OCI-LY7 (cell line): ENCODE results near the gene PCGF3. TPM values are rescaled to one million over a fixed set of nuclear protein-coding genes. Genes with fewer than 3 reads are reported as not detected.

Experiments used
- BruUV-seq: library from RNA; stranded (reverse); fragments of 400-500 nt; replicated peaks from 2 replicates; lab custom pipeline; 2021; lab: Mats Ljungman, UMichigan
- CTCF ChIA-PET: fragments of 300-600 bp; sonication (Branson Sonifier 250); formaldehyde crosslinking; loops from one replicate; lab custom pipeline; 2022; ENCODE audit warnings: antibody characterized with exemption; ENCODE audit not compliant: unreplicated experiment; lab: Charles Lee
- POLR2A ChIA-PET: fragments of 300-600 bp; sonication (Branson Sonifier 250); formaldehyde crosslinking; loops from one replicate; lab custom pipeline; 2022; ENCODE audit warnings: antibody characterized with exemption; lab: Charles Lee
- DNase-seq: peaks from one replicate; pipeline ENCODE4 v3.0.0-alpha.2; 2015; ENCODE audit warnings: low spot score
- H2AFZ ChIP-seq: fragments of 200-600 bp; sonication (generic), shearing (Covaris generic); 2 replicates; pipeline ENCODE4 v1.6.1; 2014; ENCODE audit warnings: mild to moderate bottlenecking, antibody characterized with exemption, low read length, moderate library complexity
- H3K27ac ChIP-seq: fragments of 200-600 bp; sonication (generic); 2 replicates; pipeline ENCODE4 v1.5.1; 2014; ENCODE audit warnings: mixed run types, low read depth, mild to moderate bottlenecking, moderate library complexity, low read length, inconsistent platforms; ENCODE audit not compliant: poor library complexity, severe bottlenecking
- H3K36me3 ChIP-seq: fragments of 200-600 bp; sonication (generic); 2 replicates; pipeline ENCODE4 v1.6.1; 2014; ENCODE audit warnings: mild to moderate bottlenecking, antibody characterized with exemption, low read length, moderate library complexity, mixed read lengths; ENCODE audit not compliant: insufficient read depth
- H3K4me1 ChIP-seq: fragments of 200-600 bp; sonication (generic); 2 replicates; pipeline ENCODE4 v1.5.1; 2014; ENCODE audit warnings: mild to moderate bottlenecking, low read length; ENCODE audit not compliant: insufficient read depth, poor library complexity, severe bottlenecking
- H3K4me2 ChIP-seq: fragments of 200-600 bp; sonication (generic); 2 replicates; pipeline ENCODE4 v1.6.1; 2014; ENCODE audit warnings: mild to moderate bottlenecking, low read length
- H3K4me3 ChIP-seq: fragments of 200-600 bp; sonication (generic); 2 replicates; pipeline ENCODE4 v1.5.1; 2014; ENCODE audit warnings: mild to moderate bottlenecking, low read depth, low read length; ENCODE audit not compliant: poor library complexity, severe bottlenecking
- H3K79me2 ChIP-seq: fragments of 200-600 bp; sonication (generic); 2 replicates; pipeline ENCODE4 v1.6.1; 2016; ENCODE audit warnings: low read depth, mild to moderate bottlenecking, low read length, moderate library complexity, mixed read lengths; ENCODE audit not compliant: insufficient read depth
- H3K9me2 ChIP-seq: fragments of 200-600 bp; sonication (generic); 2 replicates; pipeline ENCODE4 v1.6.1; 2016; ENCODE audit warnings: mild to moderate bottlenecking, low read length, mixed read lengths; ENCODE audit not compliant: insufficient read depth
- H3K9me3 ChIP-seq: fragments of 200-600 bp; sonication (generic); 2 replicates; pipeline ENCODE4 v1.6.1; 2014; ENCODE audit warnings: mild to moderate bottlenecking, mixed run types, low read length, mixed read lengths
- H4K20me1 ChIP-seq: fragments of 200-600 bp; sonication (generic); 2 replicates; pipeline ENCODE4 v1.6.1; 2014; ENCODE audit warnings: mild to moderate bottlenecking, antibody characterized with exemption, low read length, moderate library complexity, mixed read lengths; ENCODE audit not compliant: insufficient read depth
- CTCF ChIP-seq: fragments of 200-600 bp; sonication (generic); conservative IDR thresholded peaks from 2 replicates; pipeline ENCODE4 v1.5.1; 2014; ENCODE audit warnings: mild to moderate bottlenecking, antibody characterized with exemption, low read length, moderate library complexity, mixed read lengths
- EZH2phosphoT487 ChIP-seq: fragments of 200-600 bp; sonication (generic); IDR thresholded peaks from 2 replicates; pipeline ENCODE4 v1.6.1; 2018; ENCODE audit warnings: low read depth, borderline replicate concordance, mild to moderate bottlenecking, mixed run types, antibody characterized with exemption, low read length, moderate library complexity, mixed read lengths
- intact Hi-C: fragments of 100-400 bp; cut with micrococcal nuclease; formaldehyde crosslinking; loops from one replicate; pipeline ENCODE4 v1.10.0; 2022; ENCODE audit not compliant: unreplicated experiment
- total RNA-seq, 2 experiments: library from RNA; depleted of rRNA in 1 of 2; stranded (reverse); fragments of >200 nt in 1 of 2; shearing (Covaris generic) in 1 of 2; gene quantifications; 2 replicates each; pipeline ENCODE4 v1.2.3, GENCODE V29; 2014 to 2022

PCGF3 gene
- total RNA-seq, 2 experiments from 2014 or later: 33.8 to 50.2 TPM

DNA sequence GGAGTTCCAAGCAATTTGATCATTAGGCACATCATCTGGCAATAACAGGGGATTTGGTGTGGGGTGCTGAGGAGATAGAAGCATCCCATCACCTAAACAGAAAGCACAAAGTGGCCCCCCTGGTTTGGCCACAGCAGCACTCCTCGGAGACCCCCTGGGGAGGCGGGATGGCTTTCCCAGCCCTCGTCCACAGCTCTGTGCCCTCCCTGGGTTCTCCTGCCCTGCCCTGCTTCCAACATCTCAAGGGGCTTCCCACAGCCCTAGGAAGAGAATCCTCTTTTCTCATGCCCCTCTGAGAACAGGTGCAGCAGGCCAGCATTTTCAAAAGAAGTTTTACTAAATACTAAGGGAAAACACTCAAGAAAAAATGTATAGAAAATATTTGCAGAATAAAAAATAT is 44.4 kb upstream of the PCGF3 start:
- no peaks in the 10 kb centered on the region for H3K9me3 ChIP-seq
- DNase-seq: no peak
- no peak overlapping the region for H3K4me2 ChIP-seq
- no peaks in the 10 kb centered on the region for H4K20me1 ChIP-seq
- H3K9me2 ChIP-seq: no peaks in the 10 kb centered on the region
- no peaks in the 10 kb centered on the region for H3K79me2 ChIP-seq
- no peaks in the 10 kb centered on the region for H3K36me3 ChIP-seq
- intact Hi-C loops: no loop called here
- H3K27ac ChIP-seq: no peak overlapping the region
- no peaks in the 10 kb centered on the region for H3K4me1 ChIP-seq
- no peak overlapping the region for H2AFZ ChIP-seq
- no peak for TF ChIP-seq EZH2phosphoT487
- TF ChIP-seq CTCF: no peak
- no TSS peak for BruUV-seq
- H3K4me3 ChIP-seq: no peak overlapping the region
- POLR2A ChIA-PET: interaction anchor here (0.5 kb wide), 1 partner anchor 255 kb away, joined by 3 read pairs; no protein-coding TSS in a partner anchor
- CTCF ChIA-PET: no interaction called here

GRCh38 chr4:661881-662761 is 43.5 kb upstream of the PCGF3 start:
- TF ChIP-seq EZH2phosphoT487: no peak
- no peak for TF ChIP-seq CTCF
- H3K27ac ChIP-seq: no peak overlapping the region
- no peaks in the 10 kb centered on the region for H3K9me2 ChIP-seq
- no peak for DNase-seq
- H4K20me1 ChIP-seq: no peaks in the 10 kb centered on the region
- no peak overlapping the region for H2AFZ ChIP-seq
- no peaks in the 10 kb centered on the region for H3K36me3 ChIP-seq
- H3K9me3 ChIP-seq: no peaks in the 10 kb centered on the region
- no TSS peak for BruUV-seq
- H3K4me2 ChIP-seq: no peak overlapping the region
- H3K4me1 ChIP-seq: no peaks in the 10 kb centered on the region
- POLR2A ChIA-PET: no interaction called here
- no peak overlapping the region for H3K4me3 ChIP-seq
- no peaks in the 10 kb centered on the region for H3K79me2 ChIP-seq
- intact Hi-C loops: no loop called here
- CTCF ChIA-PET: interaction anchor here (0.6 kb wide), 1 partner anchor 129 kb away, joined by 4 read pairs; no protein-coding TSS in a partner anchor

DNA sequence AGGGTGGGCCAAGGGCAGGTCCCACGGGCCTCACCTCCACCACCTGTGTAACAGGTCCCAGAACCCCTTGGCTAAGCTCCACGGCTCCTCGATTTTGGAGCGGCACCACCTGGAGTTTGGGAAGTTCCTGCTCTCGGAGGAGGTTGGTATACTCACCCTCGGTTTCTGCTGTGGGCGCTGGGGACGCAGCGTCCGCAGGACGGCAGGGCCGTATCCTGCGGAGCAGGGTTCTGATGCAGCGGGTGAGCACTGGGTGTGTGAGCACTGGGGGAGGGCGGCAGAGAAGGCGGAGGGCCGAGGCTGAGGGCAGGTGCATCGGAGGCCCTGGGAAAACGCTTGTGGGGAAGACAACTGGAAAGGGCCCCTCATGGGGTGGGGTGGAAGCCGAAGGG is 42.6 kb upstream of the PCGF3 start:
- Histone ChIP-seq H3K4me2 (no peak overlapping the region; the same call in 1 of the 2 replicates), H2AFZ (no peak overlapping the region), H3K9me2 (no peaks in the 10 kb centered on the region), H4K20me1 (no peaks in the 10 kb centered on the region), H3K36me3 (no peaks in the 10 kb centered on the region), H3K9me3 (no peaks in the 10 kb centered on the region), H3K4me1 (no peaks in the 10 kb centered on the region), H3K4me3 (no peak overlapping the region), H3K79me2 (no peaks in the 10 kb centered on the region), H3K27ac (no peak overlapping the region)
- ChIA-PET CTCF (no interaction called here), POLR2A (no interaction called here)
- intact Hi-C loops: no loop called here
- no peak for TF ChIP-seq CTCF
- TF ChIP-seq EZH2phosphoT487: no peak
- no peak for DNase-seq
- no TSS peak for BruUV-seq
